Measurements from ENCODE around the gene ALOX15B.

ALOX15B gene

GRCh38 chr17:8038954-8039610 lies at the start of gene ALOX15B:
Gene ALOX15B (plus strand): TSS chr17:8039059. CDS start chr17:8039156, 97 bp downstream.
- peak; percentile 22 for DNase-seq

GRCh38 chr17:7989781-7990655 lies 48.8 kb upstream of the ALOX15B start:
- DNase-seq: peak; percentile 96

DNA sequence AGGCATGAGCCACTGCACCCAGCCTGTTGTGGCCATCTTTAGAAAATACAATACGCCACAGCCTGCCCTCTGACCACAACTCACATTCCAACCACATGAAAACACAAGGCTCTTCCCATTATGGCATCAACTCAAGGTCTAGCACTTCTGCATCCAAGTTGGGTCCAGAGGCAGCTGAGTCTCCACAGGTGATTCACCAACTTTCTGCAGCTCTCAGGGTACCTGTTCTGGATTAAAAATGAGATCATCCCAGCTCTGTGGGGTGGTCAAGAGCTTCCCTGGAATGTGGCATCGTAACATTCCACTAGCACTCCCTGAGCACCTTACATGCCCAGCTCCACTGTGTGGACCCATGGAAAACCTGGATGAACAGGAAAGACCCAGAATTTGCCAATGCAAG lies 46.3 kb upstream of the ALOX15B start:
- DNase-seq: no peak

GRCh38 chr17:7992924-7993323 lies 45.9 kb upstream of the ALOX15B start:
- DNase-seq: no peak

DNA sequence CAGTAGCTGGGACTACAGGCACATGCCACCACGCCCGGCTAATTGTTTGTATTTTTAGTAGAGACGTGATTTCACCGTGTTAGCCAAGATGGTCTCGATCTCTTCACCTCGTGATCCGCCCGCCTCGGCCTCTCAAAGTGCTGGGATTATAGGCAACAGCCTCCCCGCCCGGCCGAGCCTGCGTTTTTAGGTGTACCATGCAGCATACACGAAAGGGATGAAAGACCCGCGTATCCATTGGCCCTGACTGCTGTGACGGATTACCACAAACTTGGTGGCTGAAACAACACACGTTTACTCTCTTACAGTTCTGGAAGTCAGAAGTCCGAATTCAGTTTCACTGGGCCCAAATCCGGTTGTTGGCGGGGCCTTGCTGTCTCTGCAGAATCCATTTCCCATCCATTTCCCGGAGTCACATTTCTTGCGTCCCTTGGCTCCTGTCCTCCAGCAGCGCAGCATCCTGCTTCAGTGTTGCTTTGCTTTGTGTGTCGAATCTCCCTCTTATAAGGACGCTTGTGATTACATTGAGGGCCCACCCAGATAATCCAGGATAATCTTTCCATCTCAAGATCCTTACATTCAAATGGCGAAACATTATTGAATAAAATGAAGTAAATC lies 44.8 kb upstream of the ALOX15B start:
- DNase-seq: no peak

GRCh38 chr17:7995724-7996123 lies 43.1 kb upstream of the ALOX15B start:
- no peak for DNase-seq

DNA sequence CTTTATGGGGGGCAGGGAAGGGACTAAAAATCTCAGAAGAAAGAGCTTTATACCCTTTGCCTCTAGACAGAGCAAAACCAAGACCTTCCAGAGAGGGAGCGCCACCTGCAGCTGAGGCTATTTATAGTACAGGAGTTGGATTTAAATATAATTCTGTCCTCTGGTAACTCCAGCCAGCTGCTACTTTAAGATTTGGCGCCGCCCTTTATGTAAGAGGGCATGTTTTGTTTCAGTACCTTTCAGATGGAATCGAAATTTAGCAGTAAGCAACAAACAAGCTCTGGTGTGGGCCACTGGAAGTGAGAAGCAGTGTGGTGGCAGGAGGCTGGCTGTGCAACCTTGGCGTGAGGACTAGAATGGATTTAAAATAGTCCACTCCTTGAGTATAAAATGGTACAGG lies 41.7 kb upstream of the ALOX15B start:
- peak; percentile 48 for DNase-seq

DNA sequence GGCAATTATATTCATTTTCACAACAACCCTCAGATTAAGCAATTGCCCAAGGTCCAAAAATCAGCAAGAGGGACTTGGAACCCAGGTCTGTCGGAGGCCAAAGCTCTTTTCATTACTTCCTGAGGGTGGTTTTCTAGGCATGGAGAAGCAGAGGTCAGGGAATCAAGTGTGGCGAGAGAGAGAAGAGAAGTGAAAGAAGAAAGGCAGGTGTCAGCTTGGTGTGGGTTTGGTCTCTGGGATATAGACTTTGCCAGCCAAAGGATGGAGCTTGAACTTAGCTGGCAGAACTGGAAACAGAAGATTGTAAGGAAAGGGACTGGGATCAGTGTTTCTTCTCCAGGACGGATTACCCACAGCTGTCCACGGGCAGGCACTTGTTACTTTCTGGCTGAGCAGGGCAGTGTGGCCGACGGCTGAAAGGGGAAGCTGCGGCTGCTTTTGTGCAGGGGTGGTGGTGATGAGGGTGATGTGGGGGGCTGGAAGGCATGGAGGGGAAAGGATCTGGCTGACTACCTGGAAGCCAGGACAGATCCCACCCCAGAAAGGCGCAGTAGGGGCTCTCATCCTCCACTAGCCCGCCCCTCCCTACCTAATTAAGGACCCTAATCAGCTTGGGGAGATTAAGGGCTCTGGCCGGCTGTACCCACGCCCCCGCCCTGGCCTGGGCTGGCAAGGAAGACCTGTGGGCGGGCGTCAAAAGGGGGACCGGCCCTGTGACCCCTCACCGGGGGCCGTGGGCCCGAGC lies 36.7 kb upstream of the ALOX15B start, which contains the start of gene GUCY2D:
TSS of gene GUCY2D (plus strand) at position 640 of the 745 bp plus-strand sequence. CDS start 433 bp downstream, outside the sequence.
- no peak for DNase-seq

GRCh38 chr17:8002721-8003593 lies 35.9 kb upstream of the ALOX15B start:
- DNase-seq: no peak

DNA sequence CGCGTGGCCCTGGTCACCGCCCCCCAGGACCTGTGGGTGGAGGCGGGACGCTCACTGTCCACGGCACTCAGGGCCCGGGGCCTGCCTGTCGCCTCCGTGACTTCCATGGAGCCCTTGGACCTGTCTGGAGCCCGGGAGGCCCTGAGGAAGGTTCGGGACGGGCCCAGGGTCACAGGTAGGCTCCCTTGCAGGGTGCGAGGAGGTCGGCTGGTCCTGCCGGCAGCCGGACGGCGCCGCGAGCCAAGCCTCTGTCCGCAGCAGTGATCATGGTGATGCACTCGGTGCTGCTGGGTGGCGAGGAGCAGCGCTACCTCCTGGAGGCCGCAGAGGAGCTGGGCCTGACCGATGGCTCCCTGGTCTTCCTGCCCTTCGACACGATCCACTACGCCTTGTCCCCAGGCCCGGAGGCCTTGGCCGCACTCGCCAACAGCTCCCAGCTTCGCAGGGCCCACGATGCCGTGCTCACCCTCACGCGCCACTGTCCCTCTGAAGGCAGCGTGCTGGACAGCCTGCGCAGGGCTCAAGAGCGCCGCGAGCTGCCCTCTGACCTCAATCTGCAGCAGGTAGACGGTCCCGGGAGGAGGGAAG lies 35.2 kb upstream of the ALOX15B start:
- DNase-seq: no peak

- no peak for DNase-seq
Measured at GRCh38 chr17:8004899-8005298, 34.0 kb upstream of the ALOX15B start.

DNA sequence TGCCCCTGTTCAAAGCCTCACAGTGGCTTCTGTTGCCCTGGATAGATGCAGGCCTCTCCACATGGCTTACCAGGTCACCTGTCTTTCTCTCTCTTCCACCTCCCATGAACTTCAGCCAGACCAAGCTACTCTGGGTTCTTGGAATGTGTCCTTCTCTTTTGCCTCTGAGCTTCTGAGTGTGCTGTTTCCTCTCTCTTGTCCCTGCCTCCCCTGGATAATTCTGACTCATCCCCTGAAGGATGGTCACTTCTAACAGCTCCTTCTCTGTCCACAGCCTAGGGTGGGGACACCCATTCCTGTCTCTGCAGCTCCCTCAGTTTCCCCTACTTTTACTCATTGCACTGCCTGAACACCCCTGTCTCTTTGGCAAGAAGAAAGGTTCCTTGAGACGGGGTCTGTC lies 33.5 kb upstream of the ALOX15B start:
- DNase-seq: no peak

- DNase-seq: no peak
Measured at GRCh38 chr17:8005967-8006730, 32.7 kb upstream of the ALOX15B start.

DNA sequence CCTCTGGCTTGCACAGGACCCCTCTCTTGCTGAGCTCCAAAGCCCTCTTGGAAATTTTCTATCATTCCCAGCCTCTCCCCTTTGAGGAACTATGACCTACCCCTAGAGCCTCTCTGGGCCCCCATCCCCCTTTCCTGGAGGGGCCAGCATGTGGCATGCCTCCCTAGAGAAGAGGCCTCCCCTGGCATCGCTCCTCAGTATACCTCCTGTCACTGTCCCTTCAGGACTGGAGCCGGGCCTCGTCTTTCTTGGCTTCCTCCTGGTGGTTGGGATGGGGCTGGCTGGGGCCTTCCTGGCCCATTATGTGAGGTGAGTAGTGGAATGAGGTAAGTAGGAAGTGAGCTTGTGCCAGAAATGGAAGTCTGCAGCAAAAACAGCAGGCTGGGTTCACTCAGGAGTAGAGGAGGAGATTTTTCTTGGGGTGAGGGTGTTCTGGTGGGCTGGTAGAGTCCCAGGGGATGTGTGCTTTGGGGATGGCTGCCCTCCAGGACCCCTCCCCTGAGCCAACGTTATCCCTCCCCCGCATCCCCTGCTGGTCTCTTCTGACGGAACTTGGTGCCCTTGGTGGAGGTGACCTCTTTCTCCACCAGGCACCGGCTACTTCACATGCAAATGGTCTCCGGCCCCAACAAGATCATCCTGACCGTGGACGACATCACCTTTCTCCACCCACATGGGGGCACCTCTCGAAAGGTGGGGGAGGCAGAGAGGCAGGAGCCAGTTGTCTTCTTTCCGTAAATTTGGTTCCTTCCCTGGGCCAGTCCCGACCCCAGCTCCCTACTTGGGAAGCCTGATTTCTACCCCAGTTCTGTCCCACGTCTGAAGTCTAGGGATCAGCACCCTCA lies 31.8 kb upstream of the ALOX15B start:
- DNase-seq: no peak

DNA sequence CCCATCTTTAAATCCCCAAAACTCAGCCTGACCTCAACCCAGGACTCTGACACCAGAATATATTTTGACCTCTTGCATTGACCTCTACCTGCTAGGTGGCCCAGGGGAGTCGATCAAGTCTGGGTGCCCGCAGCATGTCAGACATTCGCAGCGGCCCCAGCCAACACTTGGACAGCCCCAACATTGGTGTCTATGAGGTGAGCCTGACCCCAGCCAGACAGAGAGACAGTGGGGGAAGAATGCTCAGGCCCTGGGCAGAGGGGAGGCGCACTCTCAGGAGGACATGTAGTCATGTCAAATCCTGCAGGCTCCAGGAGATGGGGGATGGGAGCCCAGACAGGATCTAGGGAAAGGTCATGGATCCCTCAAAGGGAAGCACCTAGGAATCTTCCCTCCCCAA lies 31.0 kb upstream of the ALOX15B start:
- no peak for DNase-seq

DNA sequence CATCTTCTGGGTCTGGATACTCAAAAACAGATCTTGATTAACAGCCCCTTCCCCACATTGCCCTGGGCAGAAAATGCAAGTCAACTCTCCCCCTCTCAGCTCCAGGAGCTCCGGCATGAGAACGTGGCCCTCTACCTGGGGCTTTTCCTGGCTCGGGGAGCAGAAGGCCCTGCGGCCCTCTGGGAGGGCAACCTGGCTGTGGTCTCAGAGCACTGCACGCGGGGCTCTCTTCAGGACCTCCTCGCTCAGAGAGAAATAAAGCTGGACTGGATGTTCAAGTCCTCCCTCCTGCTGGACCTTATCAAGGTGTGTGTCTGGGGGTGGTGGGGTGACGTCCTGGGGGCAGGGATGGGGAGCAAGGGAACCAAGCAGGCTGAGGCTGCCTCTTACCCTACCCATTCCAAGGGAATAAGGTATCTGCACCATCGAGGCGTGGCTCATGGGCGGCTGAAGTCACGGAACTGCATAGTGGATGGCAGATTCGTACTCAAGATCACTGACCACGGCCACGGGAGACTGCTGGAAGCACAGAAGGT lies 26.7 kb upstream of the ALOX15B start:
- no peak for DNase-seq

- no peak for DNase-seq
Measured at GRCh38 chr17:8012996-8013640, 25.7 kb upstream of the ALOX15B start.

DNA sequence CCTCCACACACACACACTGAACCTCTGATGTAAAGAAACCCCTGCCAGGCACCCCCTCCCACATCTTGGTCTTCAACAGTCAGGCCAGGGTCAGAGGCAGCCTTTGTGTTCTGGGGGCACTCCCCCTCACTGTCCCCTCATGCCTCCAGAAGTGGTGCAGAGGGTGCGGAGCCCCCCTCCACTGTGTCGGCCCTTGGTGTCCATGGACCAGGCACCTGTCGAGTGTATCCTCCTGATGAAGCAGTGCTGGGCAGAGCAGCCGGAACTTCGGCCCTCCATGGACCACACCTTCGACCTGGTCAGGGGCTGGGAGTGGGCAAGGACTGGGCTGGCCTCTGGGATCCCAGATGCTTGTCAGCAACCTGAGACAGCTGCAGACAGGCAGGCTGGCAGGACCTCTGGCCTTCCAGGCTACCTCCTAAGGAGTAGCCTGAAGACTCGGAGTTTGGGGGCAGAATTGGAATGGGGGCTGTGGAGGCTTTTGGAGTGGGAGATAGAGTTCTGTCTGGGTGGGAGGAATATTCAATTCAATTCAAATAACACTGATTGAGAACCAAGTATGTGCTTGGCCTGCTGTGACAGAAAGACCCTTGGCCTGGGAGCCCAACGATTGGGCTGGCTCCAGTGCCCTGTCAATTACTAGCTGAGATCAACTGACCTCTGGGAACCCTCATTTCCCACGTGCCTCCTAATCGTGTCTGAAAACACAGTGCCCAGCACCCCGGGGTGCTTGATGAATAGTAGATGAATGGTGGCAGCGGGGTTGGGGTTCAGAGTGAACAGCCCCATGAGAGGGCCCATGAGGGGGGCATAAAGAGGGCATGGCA lies 24.9 kb upstream of the ALOX15B start:
- DNase-seq: no peak

All from stimulated activated CD4-positive, alpha-beta T cell treated with anti-CD3 and anti-CD28 coated beads, Interleukin-15, amount 100 ng/mL, for 24 hours (primary cell).